HCT116 (cell line): ENCODE data around the gene UBA6. TPM values are rescaled to one million over a fixed set of nuclear protein-coding genes. Genes with fewer than 3 reads are reported as not detected.

Source experiments
- ATAC-seq: fragments of 200-7000 bp; cut with Tn5 transposase; 2 replicates; pipeline ENCODE4 v1.9.1; 2020; ENCODE audit warnings: mild to moderate bottlenecking, moderate library complexity
- BruUV-seq: library from RNA; stranded (reverse); fragments of 400-500 nt; replicated peaks from 2 replicates; lab custom pipeline; 2021; lab: Mats Ljungman, UMichigan
- CTCF ChIA-PET: fragments of 300-600 bp; sonication (Branson Sonifier 250); formaldehyde crosslinking; loops from one replicate; lab custom pipeline; 2021; ENCODE audit warnings: antibody characterized with exemption; lab: Charles Lee
- POLR2A ChIA-PET: fragments of 300-600, 350-600 bp; sonication (Branson Sonifier 250); formaldehyde crosslinking; loops from one replicate; lab custom pipeline; 2021; ENCODE audit warnings: antibody characterized with exemption; lab: Charles Lee
- RAD21 ChIA-PET, 2 experiments: fragments of 300-600 bp; sonication (Branson Sonifier 250); formaldehyde crosslinking; loops; one replicate each; lab custom pipeline; 2023; ENCODE audit warnings: low total read pairs in 2 of 2; ENCODE audit not compliant: uncharacterized antibody in 2 of 2, unreplicated experiment in 2 of 2, low non-redundant PET in 1 of 2; lab: Charles Lee
- DNase-seq: peaks from one replicate; pipeline ENCODE4 v3.0.0-alpha.2; 2010; ENCODE audit warnings: low read depth, low spot score
- H2AFZ ChIP-seq: fragments of 200-600 bp; shearing (Covaris generic), sonication (generic); 2 replicates; pipeline ENCODE4 v1.6.1; 2017; ENCODE audit warnings: low read depth, mixed run types, mixed read lengths, antibody characterized with exemption, low read length; ENCODE audit not compliant: poor library complexity, severe bottlenecking
- H3K27ac ChIP-seq: 2 replicates; pipeline ENCODE4 v1.5.1; 2012; ENCODE audit warnings: low read depth, low read length
- H3K27me3 ChIP-seq: fragments of 200-600 bp; sonication (generic); 2 replicates; pipeline ENCODE4 v1.6.1; 2016; ENCODE audit warnings: mixed run types, low read length, mixed read lengths; ENCODE audit not compliant: insufficient read depth
- H3K36me3 ChIP-seq, 2 experiments: fragments of 200-500 bp in 1 of 2; fragments of 200-600 bp in 1 of 2; sonication (Bioruptor generic) in 1 of 2; sonication (generic) in 1 of 2; 2 replicates each; pipeline versions ENCODE4 v1.5.1 to v1.6.1; 2014 to 2016; ENCODE audit warnings: low read length in 2 of 2, inconsistent platforms in 1 of 2, mixed read lengths in 1 of 2, mixed run types in 1 of 2; ENCODE audit not compliant: insufficient read depth in 2 of 2, control insufficient read depth in 1 of 2
- H3K4me1 ChIP-seq, 2 experiments: fragments of 200-600 bp in 1 of 2; sonication (generic) in 1 of 2; 2 replicates each; pipeline versions ENCODE4 v1.5.1 to v1.6.1; 2012 to 2017; ENCODE audit warnings: low read length in 2 of 2, inconsistent platforms in 1 of 2, mild to moderate bottlenecking in 1 of 2, mixed read lengths in 1 of 2, mixed run types in 1 of 2, moderate library complexity in 1 of 2; ENCODE audit not compliant: insufficient read depth in 2 of 2, control insufficient read depth in 1 of 2
- H3K4me2 ChIP-seq: fragments of 200-600 bp; sonication (generic); 2 replicates; pipeline ENCODE4 v1.6.1; 2017; ENCODE audit warnings: mixed run types, low read length, mixed read lengths
- H3K4me3 ChIP-seq, 2 experiments: fragments of 200-600 bp in 1 of 2; sonication (generic) in 1 of 2; replicated peaks in 1 of 2; 2 replicates each; pipeline ENCODE4 v1.5.1; 2011 to 2016; ENCODE audit warnings: low read length in 2 of 2, control low read depth in 1 of 2, low read depth in 1 of 2, mild to moderate bottlenecking in 1 of 2, mixed read lengths in 1 of 2, mixed run types in 1 of 2
- H3K79me2 ChIP-seq: fragments of 200-600 bp; sonication (generic); 2 replicates; pipeline ENCODE4 v1.6.1; 2017; ENCODE audit warnings: mild to moderate bottlenecking, mixed run types, low read length, moderate library complexity, mixed read lengths; ENCODE audit not compliant: insufficient read depth
- H3K9ac ChIP-seq: fragments of 200-600 bp; sonication (generic); 2 replicates; pipeline ENCODE4 v1.6.1; 2016; ENCODE audit warnings: low read length, mixed read lengths
- H3K9me2 ChIP-seq: fragments of 200-600 bp; sonication (generic), shearing (Covaris generic); 2 replicates; pipeline ENCODE4 v1.6.1; 2017; ENCODE audit warnings: mixed run types, mild to moderate bottlenecking, moderate library complexity; ENCODE audit not compliant: insufficient read depth
- H3K9me3 ChIP-seq, 2 experiments: fragments of 200-500 bp in 1 of 2; fragments of 200-600 bp in 1 of 2; sonication (Bioruptor generic) in 1 of 2; sonication (generic) in 1 of 2; 2 replicates each; pipeline ENCODE4 v1.6.1; 2014 to 2017; ENCODE audit warnings: low read length in 2 of 2, mixed read lengths in 2 of 2, inconsistent platforms in 1 of 2, low read depth in 1 of 2, mild to moderate bottlenecking in 1 of 2, mixed run types in 1 of 2, moderate library complexity in 1 of 2; ENCODE audit not compliant: control insufficient read depth in 1 of 2, insufficient read depth in 1 of 2
- H4K20me1 ChIP-seq: fragments of 200-600 bp; sonication (generic), shearing (Covaris generic); 2 replicates; pipeline ENCODE4 v1.6.1; 2017; ENCODE audit warnings: mixed run types, mild to moderate bottlenecking, moderate library complexity; ENCODE audit not compliant: insufficient read depth
- CBX3 ChIP-seq: IDR thresholded peaks from 2 replicates; pipeline ENCODE4 v1.6.1; 2012; ENCODE audit warnings: low read depth
- CTCF ChIP-seq, 3 experiments: fragments of 200-600 bp in 1 of 3; sonication (generic) in 1 of 3; IDR thresholded peaks in 2 of 3; conservative IDR thresholded peaks in 1 of 3; 2 replicates each; pipeline ENCODE4 v1.5.1; 2012 to 2017; ENCODE audit warnings: low read depth in 2 of 3, low read length in 2 of 3, antibody characterized with exemption in 1 of 3, borderline replicate concordance in 1 of 3, control low read depth in 1 of 3, mild to moderate bottlenecking in 1 of 3, mixed read lengths in 1 of 3, mixed run types in 1 of 3, moderate library complexity in 1 of 3; ENCODE audit not compliant: insufficient read depth in 1 of 3
- EGR1 ChIP-seq: IDR thresholded peaks from 2 replicates; pipeline ENCODE4 v1.6.1; 2012; ENCODE audit warnings: low read depth
- ELF1 ChIP-seq: IDR thresholded peaks from 2 replicates; pipeline ENCODE4 v1.6.1; 2012; ENCODE audit warnings: low read depth, borderline replicate concordance
- EZH2 ChIP-seq: fragments of 200-600 bp; sonication (generic); IDR thresholded peaks from 2 replicates; pipeline ENCODE4 v1.6.1; 2017; ENCODE audit warnings: antibody characterized with exemption, mixed run types
- EZH2phosphoT487 ChIP-seq: fragments of 200-600 bp; IDR thresholded peaks from 2 replicates; pipeline ENCODE4 v1.6.1; 2018; ENCODE audit warnings: antibody characterized with exemption, borderline replicate concordance
- FOSL1 ChIP-seq: IDR thresholded peaks from 2 replicates; pipeline ENCODE4 v1.6.1; 2012; ENCODE audit warnings: low read depth
- JUND ChIP-seq: IDR thresholded peaks from 2 replicates; pipeline ENCODE4 v1.6.1; 2012
- MAX ChIP-seq: IDR thresholded peaks from 2 replicates; pipeline ENCODE4 v1.6.1; 2012
- POLR2A ChIP-seq: IDR thresholded peaks from 2 replicates; pipeline ENCODE4 v1.7.0; 2011; ENCODE audit warnings: borderline replicate concordance; ENCODE audit not compliant: insufficient read depth, insufficient read length; ENCODE audit errors: extremely low read depth
- POLR2AphosphoS5 ChIP-seq: IDR thresholded peaks from 2 replicates; pipeline ENCODE4 v1.6.1; 2011; ENCODE audit warnings: mild to moderate bottlenecking, low read depth, low read length, moderate library complexity
- RAD21 ChIP-seq: IDR thresholded peaks from 2 replicates; pipeline ENCODE4 v1.6.1; 2012; ENCODE audit warnings: low read depth, mild to moderate bottlenecking
- SIN3A ChIP-seq: IDR thresholded peaks from 2 replicates; pipeline ENCODE4 v1.6.1; 2012; ENCODE audit warnings: low read depth
- SRF ChIP-seq: IDR thresholded peaks from 2 replicates; pipeline ENCODE4 v1.6.1; 2012; ENCODE audit warnings: low read depth
- TCF7L2 ChIP-seq: IDR thresholded peaks from 2 replicates; pipeline ENCODE4 v1.7.0; 2011; ENCODE audit warnings: borderline replicate concordance, inconsistent platforms; ENCODE audit not compliant: insufficient read depth, insufficient read length; ENCODE audit errors: extremely low read depth
- ZBTB33 ChIP-seq: IDR thresholded peaks from 2 replicates; pipeline ENCODE4 v1.6.1; 2011; ENCODE audit warnings: mild to moderate bottlenecking, low read length, moderate library complexity; ENCODE audit not compliant: insufficient replicate concordance; ENCODE audit errors: extremely low read depth
- ZFX ChIP-seq: fragments of 450-650 bp; IDR thresholded peaks from 2 replicates; pipeline ENCODE4 v1.6.1; 2017
- ZNF274 ChIP-seq: fragments of 200-500 bp; sonication (Bioruptor generic); IDR thresholded peaks from 2 replicates; pipeline ENCODE4 v1.6.1; 2014; ENCODE audit warnings: mild to moderate bottlenecking, low read depth, low read length, inconsistent platforms
- intact Hi-C: fragments of 100-400 bp; cut with micrococcal nuclease; formaldehyde crosslinking; loops from 2 replicates; pipeline ENCODE4 v1.10.0; 2022
- total RNA-seq: library from RNA; stranded (reverse); gene quantifications from one replicate; pipeline ENCODE4 v1.2.1, GENCODE V29; 2021; ENCODE audit not compliant: unreplicated experiment
- TF ChIP-seq, protein P1 (sequence below): IDR thresholded peaks from 2 replicates; pipeline ENCODE4 v1.6.1; 2012
- TF ChIP-seq, protein P2 (sequence below): IDR thresholded peaks from 2 replicates; pipeline ENCODE4 v1.6.1; 2012; ENCODE audit warnings: low read depth

UBA6 gene
- total RNA-seq, 1 experiment from 2014 or later = 98.9 TPM

- Histone ChIP-seq H4K20me1 (no peaks in the 10 kb centered on the region), H3K4me1 (no peaks in the 10 kb centered on the region), H3K9me2 (no peaks in the 10 kb centered on the region), H3K4me2 (no peak overlapping the region), H3K4me3 (no peak overlapping the region), H3K27me3 (no peaks in the 10 kb centered on the region), H2AFZ (no peak overlapping the region), H3K9ac (no peak overlapping the region), H3K79me2 (no peaks in the 10 kb centered on the region), H3K36me3 (no peaks in the 10 kb centered on the region), H3K9me3 (no peaks in the 10 kb centered on the region), H3K27ac (no peak overlapping the region)
- ChIA-PET POLR2A (no interaction called here), CTCF (no interaction called here), RAD21 (no interaction called here)
- ATAC-seq (no peak), DNase-seq (no peak)
- no TSS peak for BruUV-seq
- intact Hi-C loops = no loop called here
- TF ChIP-seq EZH2phosphoT487 (no peak), SIN3A (no peak), POLR2A (no peak), ELF1 (no peak), JUND (no peak), ZFX (no peak), ZBTB33 (no peak), ZNF274 (no peak), MAX (no peak), FOSL1 (no peak), POLR2AphosphoS5 (no peak), EGR1 (no peak), TCF7L2 (no peak), RAD21 (no peak), CTCF (IDR thresholded peaks at IDR 0.05 in 2 of 3, conservative IDR thresholded peaks at IDR 0.05 in 1 of 3; ENCODE audit: borderline replicate concordance in 1 of 3, insufficient read depth in 1 of 3, low read depth in 2 of 3, low read length in 2 of 3) (no peak), EZH2 (no peak), SRF (no peak), CBX3 (no peak)
- TF ChIP-seq, protein P1, sequence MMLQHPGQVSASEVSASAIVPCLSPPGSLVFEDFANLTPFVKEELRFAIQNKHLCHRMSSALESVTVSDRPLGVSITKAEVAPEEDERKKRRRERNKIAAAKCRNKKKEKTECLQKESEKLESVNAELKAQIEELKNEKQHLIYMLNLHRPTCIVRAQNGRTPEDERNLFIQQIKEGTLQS = no peak
- TF ChIP-seq, protein P2, sequence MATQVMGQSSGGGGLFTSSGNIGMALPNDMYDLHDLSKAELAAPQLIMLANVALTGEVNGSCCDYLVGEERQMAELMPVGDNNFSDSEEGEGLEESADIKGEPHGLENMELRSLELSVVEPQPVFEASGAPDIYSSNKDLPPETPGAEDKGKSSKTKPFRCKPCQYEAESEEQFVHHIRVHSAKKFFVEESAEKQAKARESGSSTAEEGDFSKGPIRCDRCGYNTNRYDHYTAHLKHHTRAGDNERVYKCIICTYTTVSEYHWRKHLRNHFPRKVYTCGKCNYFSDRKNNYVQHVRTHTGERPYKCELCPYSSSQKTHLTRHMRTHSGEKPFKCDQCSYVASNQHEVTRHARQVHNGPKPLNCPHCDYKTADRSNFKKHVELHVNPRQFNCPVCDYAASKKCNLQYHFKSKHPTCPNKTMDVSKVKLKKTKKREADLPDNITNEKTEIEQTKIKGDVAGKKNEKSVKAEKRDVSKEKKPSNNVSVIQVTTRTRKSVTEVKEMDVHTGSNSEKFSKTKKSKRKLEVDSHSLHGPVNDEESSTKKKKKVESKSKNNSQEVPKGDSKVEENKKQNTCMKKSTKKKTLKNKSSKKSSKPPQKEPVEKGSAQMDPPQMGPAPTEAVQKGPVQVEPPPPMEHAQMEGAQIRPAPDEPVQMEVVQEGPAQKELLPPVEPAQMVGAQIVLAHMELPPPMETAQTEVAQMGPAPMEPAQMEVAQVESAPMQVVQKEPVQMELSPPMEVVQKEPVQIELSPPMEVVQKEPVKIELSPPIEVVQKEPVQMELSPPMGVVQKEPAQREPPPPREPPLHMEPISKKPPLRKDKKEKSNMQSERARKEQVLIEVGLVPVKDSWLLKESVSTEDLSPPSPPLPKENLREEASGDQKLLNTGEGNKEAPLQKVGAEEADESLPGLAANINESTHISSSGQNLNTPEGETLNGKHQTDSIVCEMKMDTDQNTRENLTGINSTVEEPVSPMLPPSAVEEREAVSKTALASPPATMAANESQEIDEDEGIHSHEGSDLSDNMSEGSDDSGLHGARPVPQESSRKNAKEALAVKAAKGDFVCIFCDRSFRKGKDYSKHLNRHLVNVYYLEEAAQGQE = no peak
These were observed 107.2 kb downstream of the UBA6 start for GRCh38 chr4:67593741-67594175.
